Cardiac muscle cell (in vitro differentiated cells and primary cell): ENCODE data around the gene COL25A1. TPM values are rescaled to one million over a fixed set of nuclear protein-coding genes. Genes with fewer than 3 reads are reported as not detected.

Source experiments
- DNase-seq, 2 donors: peaks; one replicate each; pipeline versions ENCODE4 v3.0.0 to v3.0.0-alpha.2; 2010 to 2017; ENCODE audit warnings: low read depth in 1 of 2, low spot score in 1 of 2
- H3K27ac ChIP-seq: fragments of 200-600 bp; sonication (generic); 2 replicates; pipeline ENCODE4 v1.5.1; 2016
- H3K27me3 ChIP-seq: fragments of 200-600 bp; sonication (generic); 2 replicates; pipeline ENCODE4 v1.6.0; 2016; ENCODE audit warnings: control low read depth
- H3K36me3 ChIP-seq: fragments of 200-600 bp; sonication (generic); 2 replicates; pipeline ENCODE4 v1.5.1; 2016; ENCODE audit warnings: control low read depth
- H3K4me1 ChIP-seq: fragments of 200-600 bp; sonication (generic); 2 replicates; pipeline ENCODE4 v1.8.1; 2017; ENCODE audit warnings: low read depth, mild to moderate bottlenecking, mixed run types
- H3K4me3 ChIP-seq: fragments of 200-600 bp; sonication (generic); 2 replicates; pipeline ENCODE4 v1.5.1; 2016; ENCODE audit warnings: mild to moderate bottlenecking
- H3K9me3 ChIP-seq: fragments of 200-600 bp; sonication (generic); 2 replicates; pipeline ENCODE4 v1.5.1; 2017; ENCODE audit warnings: low read depth, mild to moderate bottlenecking, control low read depth
- polyA plus RNA-seq: library from polyadenylated mRNA; unstranded; fragments of >200 nt; fragmentation: Nextera tagmentation; extraction: Ambion mirVana; gene quantifications from 2 replicates; pipeline ENCODE4 v1.2.1, GENCODE V29; 2016
- total RNA-seq: library from RNA; depleted of rRNA; stranded (reverse); fragments of >200 nt; gene quantifications from 2 replicates; pipeline ENCODE4 v1.2.3, GENCODE V29; 2016
- TF ChIP-seq, protein P1 (sequence below): IDR thresholded peaks from 2 replicates; pipeline ENCODE4 v1.5.1; 2012; ENCODE audit warnings: low read depth, mild to moderate bottlenecking, low read length

COL25A1 gene
- total and polyA plus RNA-seq, 2 experiments from 2014 or later = 3.5 to 8.4 TPM

DNA sequence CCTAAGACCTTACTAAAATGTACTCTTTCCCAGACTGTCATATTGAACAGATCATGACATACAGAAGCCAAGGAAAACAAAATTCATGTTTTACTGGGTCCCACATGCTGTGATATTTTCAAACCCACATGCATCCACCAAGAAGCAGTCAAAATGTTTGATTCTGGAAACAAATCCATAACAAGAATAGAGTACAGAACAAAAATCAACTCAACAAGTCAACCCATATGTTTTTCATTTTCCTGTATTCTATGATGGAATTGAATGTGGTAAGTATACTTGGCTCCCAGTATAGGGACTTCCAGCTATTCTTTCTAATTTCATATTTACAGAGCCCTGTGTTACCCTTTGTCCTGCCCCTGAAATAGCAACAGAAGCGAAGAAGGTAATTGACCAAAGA lies 106.8 kb downstream of the COL25A1 start:
- no peaks in the 10 kb centered on the region for H3K9me3 ChIP-seq
- H3K27ac ChIP-seq = no peak overlapping the region
- TF ChIP-seq, protein P1, sequence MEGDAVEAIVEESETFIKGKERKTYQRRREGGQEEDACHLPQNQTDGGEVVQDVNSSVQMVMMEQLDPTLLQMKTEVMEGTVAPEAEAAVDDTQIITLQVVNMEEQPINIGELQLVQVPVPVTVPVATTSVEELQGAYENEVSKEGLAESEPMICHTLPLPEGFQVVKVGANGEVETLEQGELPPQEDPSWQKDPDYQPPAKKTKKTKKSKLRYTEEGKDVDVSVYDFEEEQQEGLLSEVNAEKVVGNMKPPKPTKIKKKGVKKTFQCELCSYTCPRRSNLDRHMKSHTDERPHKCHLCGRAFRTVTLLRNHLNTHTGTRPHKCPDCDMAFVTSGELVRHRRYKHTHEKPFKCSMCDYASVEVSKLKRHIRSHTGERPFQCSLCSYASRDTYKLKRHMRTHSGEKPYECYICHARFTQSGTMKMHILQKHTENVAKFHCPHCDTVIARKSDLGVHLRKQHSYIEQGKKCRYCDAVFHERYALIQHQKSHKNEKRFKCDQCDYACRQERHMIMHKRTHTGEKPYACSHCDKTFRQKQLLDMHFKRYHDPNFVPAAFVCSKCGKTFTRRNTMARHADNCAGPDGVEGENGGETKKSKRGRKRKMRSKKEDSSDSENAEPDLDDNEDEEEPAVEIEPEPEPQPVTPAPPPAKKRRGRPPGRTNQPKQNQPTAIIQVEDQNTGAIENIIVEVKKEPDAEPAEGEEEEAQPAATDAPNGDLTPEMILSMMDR = no peak
- no peak overlapping the region for H3K4me3 ChIP-seq
- DNase-seq = no peak
- no peaks in the 10 kb centered on the region for H3K36me3 ChIP-seq
- no peaks in the 10 kb centered on the region for H3K4me1 ChIP-seq
- H3K27me3 ChIP-seq = no peaks in the 10 kb centered on the region

GRCh38 chr4:109191216-109191615 lies 111.2 kb downstream of the COL25A1 start:
- no peak for DNase-seq
- H3K27me3 ChIP-seq = no peaks in the 10 kb centered on the region
- TF ChIP-seq, protein P1 = no peak
- no peak overlapping the region for H3K4me3 ChIP-seq
- H3K36me3 ChIP-seq = no peaks in the 10 kb centered on the region
- no peaks in the 10 kb centered on the region for H3K9me3 ChIP-seq
- no peak overlapping the region for H3K27ac ChIP-seq
- H3K4me1 ChIP-seq = no peaks in the 10 kb centered on the region

DNA sequence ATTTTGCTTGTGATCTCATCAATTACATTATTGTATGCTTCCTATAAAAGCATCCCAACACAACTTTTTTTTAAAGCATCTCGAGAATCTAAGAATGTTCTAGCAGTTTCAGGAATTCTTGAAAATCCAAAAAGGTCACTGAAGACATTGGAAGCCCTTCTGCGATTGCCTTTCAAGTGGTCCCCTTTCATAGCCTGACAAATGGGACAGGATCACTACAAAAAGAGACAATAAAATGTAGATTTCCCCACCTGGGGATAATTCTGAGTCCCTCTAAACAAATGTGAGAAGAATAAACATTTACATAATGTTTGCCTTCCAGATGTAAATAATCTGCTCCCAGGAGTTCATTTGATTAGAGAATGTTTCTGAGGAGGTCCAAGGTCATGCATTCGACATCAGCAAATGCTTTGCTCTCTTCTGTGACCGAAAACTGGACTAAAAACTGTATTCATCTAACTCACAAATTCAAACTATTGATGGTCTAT lies 116.0 kb downstream of the COL25A1 start:
- Histone ChIP-seq H3K27ac (no peak overlapping the region), H3K9me3 (no peaks in the 10 kb centered on the region), H3K4me3 (no peak overlapping the region), H3K27me3 (no peaks in the 10 kb centered on the region), H3K36me3 (no peaks in the 10 kb centered on the region), H3K4me1 (peaks cover 6% of the 10 kb centered on the region)
- TF ChIP-seq, protein P1 = no peak
- no peak for DNase-seq

DNA sequence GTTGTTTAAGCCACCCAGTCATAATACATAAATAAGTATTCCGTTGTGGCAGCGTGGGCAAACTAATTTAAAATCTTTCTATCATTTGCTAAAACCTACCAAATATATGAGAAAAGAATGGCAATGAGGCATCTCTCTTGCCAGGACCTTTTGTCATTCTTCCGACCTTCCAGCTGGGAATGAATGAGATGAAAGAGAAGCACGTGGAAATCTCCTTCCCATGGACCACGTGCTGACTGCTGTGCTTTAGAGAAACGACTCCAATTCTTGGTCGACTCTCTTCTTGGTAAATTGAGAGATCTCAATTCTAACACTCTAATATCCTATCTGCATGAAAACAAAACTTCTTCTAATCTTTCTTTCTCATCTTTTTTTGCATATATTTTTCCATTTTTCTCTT lies 116.5 kb downstream of the COL25A1 start:
- no peaks in the 10 kb centered on the region for H3K36me3 ChIP-seq
- no peak overlapping the region for H3K27ac ChIP-seq
- H3K4me1 ChIP-seq = peaks cover 6% of the 10 kb centered on the region
- no peaks in the 10 kb centered on the region for H3K27me3 ChIP-seq
- TF ChIP-seq, protein P1 = no peak
- H3K4me3 ChIP-seq = no peak overlapping the region
- DNase-seq = no peak
- no peaks in the 10 kb centered on the region for H3K9me3 ChIP-seq

DNA sequence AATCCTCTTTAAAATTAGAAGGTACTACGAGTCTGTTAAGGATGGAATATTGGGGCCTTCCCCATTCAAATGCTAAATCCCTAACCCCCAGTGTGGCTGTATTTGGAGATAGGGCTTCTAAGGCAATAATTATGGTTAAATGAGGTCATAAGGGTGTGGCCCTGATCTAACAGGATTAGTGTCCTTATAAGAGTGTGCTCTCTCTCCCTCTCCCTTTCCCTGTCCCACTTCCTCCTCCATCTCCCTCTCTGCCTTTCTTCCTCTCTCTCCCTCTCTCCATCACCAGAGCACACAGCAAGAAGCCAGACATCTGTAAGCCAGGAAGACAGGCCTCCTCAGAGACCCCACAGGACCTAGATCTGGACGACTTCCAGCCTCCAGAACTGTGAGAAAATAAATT lies 116.9 kb downstream of the COL25A1 start:
- no peak overlapping the region for H3K27ac ChIP-seq
- no peaks in the 10 kb centered on the region for H3K36me3 ChIP-seq
- H3K9me3 ChIP-seq = no peaks in the 10 kb centered on the region
- no peaks in the 10 kb centered on the region for H3K27me3 ChIP-seq
- peaks cover 6% of the 10 kb centered on the region for H3K4me1 ChIP-seq
- TF ChIP-seq, protein P1 = no peak
- H3K4me3 ChIP-seq = no peak overlapping the region
- no peak for DNase-seq
